Measurements from ENCODE around the gene TENM3.

DNA sequence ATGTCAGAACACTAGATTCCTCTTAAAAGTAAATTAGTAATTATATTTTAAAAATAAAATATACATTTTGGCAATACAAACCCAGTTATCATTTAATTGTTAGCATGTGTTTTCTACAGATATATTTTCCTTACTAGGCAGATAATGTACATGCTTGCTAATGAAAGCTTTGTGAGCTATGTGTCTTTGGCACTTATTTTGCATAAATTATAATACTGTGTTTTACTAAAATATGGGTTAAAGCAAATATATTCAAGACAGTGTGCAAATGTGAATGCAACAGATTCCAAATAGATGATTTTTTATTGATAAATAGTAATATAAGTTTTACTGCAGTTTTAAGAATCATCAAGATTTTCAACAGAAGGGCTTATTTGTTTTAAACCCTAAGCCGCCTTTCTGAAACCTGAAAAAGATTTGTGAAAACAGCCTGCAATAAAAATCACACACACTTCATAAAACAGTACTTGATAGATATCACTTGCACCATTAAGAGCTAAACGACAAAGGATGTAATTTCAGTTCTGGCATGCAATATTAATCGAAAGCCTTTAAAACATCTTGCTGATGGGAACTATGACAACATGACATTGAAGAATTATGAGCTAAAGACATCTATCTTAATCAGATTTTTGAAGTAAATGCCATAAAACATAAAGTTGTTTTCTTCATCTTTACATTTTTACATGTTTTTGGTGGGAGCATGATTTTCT is 340.7 kb downstream of the TENM3 start:
- no peak for TF ChIP-seq POLR2A (IDR thresholded peaks at IDR 0.05)
- TF ChIP-seq CTCF (IDR thresholded peaks at IDR 0.05): no peak

Data from lower leg skin (tissue), 3 donors.